Panc1 (cell line): ENCODE results near the gene LGR4.

Experiments used
- SIN3A ChIP-seq: IDR thresholded peaks from 2 replicates; pipeline ENCODE4 v1.6.1; 2012; ENCODE audit warnings: low read depth, mild to moderate bottlenecking, low read length, moderate library complexity, borderline replicate concordance; ENCODE audit not compliant: insufficient read depth
- TF ChIP-seq, protein P1 (sequence below): fragments of 450-650 bp; IDR thresholded peaks from 2 replicates; pipeline ENCODE4 v1.5.1; 2017; ENCODE audit warnings: mild to moderate bottlenecking

DNA sequence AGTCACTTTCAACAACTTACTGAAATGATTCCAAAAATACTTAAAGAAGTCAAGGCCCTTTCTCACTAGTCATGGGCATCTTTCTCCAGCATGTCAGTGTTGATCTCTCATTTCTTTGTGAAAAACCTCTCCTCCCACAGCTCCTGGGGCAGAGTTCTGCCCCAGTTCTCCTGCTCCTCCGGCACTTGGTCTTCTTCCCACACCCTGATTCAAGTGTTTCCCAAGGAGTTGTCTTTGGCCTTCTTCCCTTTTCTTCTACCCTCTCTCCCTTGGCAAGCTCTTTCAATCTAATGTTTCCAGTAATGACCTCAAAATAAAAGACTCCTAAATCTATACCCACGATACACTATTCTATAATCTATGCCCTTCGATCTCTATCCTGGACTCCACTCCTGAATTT is 67.5 kb downstream of the LGR4 start:
- no peak for TF ChIP-seq SIN3A
- TF ChIP-seq, protein P1, sequence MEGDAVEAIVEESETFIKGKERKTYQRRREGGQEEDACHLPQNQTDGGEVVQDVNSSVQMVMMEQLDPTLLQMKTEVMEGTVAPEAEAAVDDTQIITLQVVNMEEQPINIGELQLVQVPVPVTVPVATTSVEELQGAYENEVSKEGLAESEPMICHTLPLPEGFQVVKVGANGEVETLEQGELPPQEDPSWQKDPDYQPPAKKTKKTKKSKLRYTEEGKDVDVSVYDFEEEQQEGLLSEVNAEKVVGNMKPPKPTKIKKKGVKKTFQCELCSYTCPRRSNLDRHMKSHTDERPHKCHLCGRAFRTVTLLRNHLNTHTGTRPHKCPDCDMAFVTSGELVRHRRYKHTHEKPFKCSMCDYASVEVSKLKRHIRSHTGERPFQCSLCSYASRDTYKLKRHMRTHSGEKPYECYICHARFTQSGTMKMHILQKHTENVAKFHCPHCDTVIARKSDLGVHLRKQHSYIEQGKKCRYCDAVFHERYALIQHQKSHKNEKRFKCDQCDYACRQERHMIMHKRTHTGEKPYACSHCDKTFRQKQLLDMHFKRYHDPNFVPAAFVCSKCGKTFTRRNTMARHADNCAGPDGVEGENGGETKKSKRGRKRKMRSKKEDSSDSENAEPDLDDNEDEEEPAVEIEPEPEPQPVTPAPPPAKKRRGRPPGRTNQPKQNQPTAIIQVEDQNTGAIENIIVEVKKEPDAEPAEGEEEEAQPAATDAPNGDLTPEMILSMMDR: no peak
